ENCODE measurements around the gene ZNF485.
"Not testable (repeated sequence)": the region's sequence is repeated elsewhere in the genome, so short reads cannot be mapped to it uniquely, and the experiment has no call there.

The ZNF485 gene

DNA sequence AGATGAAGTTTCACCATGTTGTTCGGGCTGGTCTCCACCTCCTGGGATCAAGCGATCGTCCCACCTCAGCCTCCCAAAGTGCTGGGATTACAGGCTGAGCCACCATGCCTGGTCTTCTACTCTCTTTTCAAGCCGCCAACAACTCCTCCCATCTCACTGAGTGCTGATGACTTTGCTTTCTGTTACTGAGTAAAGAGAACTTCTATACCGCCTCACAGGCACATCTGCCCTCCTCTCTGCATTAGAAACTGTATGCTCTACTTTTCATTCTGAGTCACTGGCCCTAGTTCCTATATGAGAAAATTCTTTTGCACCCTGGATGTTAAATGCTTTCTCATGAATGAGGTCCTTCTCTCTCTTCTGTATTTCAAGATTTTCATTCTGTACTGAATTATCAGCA lies 29.7 kb upstream of the ZNF485 start:
- DNase-seq (ENCODE audit: insufficient read length, low spot score) (no peak), FAIRE-seq (no peak)
- no peak for TF ChIP-seq POLR2A (IDR thresholded peaks at IDR 0.05; ENCODE audit: low read depth, low read length)
- no peak for TF ChIP-seq POU2F2 (IDR thresholded peaks at IDR 0.05; ENCODE audit: low read depth, low read length)
- TF ChIP-seq TAF1 (IDR thresholded peaks at IDR 0.05; ENCODE audit: low read depth, low read length), result no peak
- no peak for TF ChIP-seq PAX5 (IDR thresholded peaks at IDR 0.05; ENCODE audit: insufficient read depth, low read length, severe bottlenecking)
- TF ChIP-seq SPI1 (IDR thresholded peaks at IDR 0.05; ENCODE audit: low read depth, low read length), result no peak
- TF ChIP-seq POLR2AphosphoS5 (IDR thresholded peaks at IDR 0.05; ENCODE audit: low read depth, low read length), result no peak

DNA sequence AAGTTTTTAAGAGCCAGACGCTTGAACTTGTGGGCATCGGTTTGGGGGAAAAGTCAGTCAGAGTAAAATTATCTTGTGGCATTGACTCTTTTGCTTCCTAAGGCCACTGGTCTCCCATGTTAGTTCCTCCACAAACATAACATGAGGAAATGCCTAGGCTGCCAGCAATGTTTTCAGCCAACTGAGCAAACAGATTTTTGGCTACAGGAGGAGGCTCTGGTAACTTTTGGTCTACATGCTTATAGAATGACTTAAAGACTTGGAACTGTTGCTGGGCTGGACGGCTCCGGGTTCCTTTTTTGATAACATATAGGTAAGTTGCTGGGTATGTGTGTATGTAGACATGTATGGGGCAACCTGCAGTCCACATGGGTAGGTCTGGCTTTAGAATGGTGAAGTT lies 22.2 kb upstream of the ZNF485 start:
- no peak for TF ChIP-seq TAF1 (IDR thresholded peaks at IDR 0.05; ENCODE audit: low read depth, low read length)
- TF ChIP-seq PAX5 (IDR thresholded peaks at IDR 0.05; ENCODE audit: insufficient read depth, low read length, severe bottlenecking), result no peak
- TF ChIP-seq POLR2A (IDR thresholded peaks at IDR 0.05; ENCODE audit: low read depth, low read length), result no peak
- no peak for TF ChIP-seq POU2F2 (IDR thresholded peaks at IDR 0.05; ENCODE audit: low read depth, low read length)
- no peak for TF ChIP-seq SPI1 (IDR thresholded peaks at IDR 0.05; ENCODE audit: low read depth, low read length)
- TF ChIP-seq POLR2AphosphoS5 (IDR thresholded peaks at IDR 0.05; ENCODE audit: low read depth, low read length), result no peak

DNA sequence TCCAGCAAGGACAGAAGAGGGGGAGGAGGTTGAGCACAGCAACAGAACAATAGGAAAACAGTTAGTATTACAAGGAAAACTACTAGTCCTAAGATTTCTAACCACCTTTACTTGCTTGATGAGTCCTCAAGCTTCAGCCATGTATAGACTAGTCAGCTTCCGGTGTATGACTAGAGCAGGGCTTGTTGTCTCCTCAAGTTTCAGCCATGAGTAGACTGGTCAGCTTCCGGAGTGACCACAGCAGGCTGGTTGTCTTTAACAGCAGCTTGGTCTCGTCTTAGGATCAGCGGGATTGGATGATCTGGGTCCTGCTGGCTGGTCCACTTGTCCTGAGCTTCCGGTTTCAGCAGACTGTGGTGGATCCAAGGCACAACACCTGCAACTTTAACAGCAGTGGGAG lies 21.2 kb upstream of the ZNF485 start:
- peak; percentile 9 for FAIRE-seq
- DNase-seq (ENCODE audit: insufficient read length, low spot score), result no peak
- TF ChIP-seq POLR2A (IDR thresholded peaks at IDR 0.05; ENCODE audit: low read depth, low read length) (no peak), POU2F2 (IDR thresholded peaks at IDR 0.05; ENCODE audit: low read depth, low read length) (no peak), POLR2AphosphoS5 (IDR thresholded peaks at IDR 0.05; ENCODE audit: low read depth, low read length) (no peak), TAF1 (IDR thresholded peaks at IDR 0.05; ENCODE audit: low read depth, low read length) (no peak), PAX5 (IDR thresholded peaks at IDR 0.05; ENCODE audit: insufficient read depth, low read length, severe bottlenecking) (no peak), SPI1 (IDR thresholded peaks at IDR 0.05; ENCODE audit: low read depth, low read length) (no peak)

More for the DNA sequence above, 22.2 kb upstream of the ZNF485 start:
- FAIRE-seq, result peak; percentile 5
- no peak for DNase-seq (ENCODE audit: insufficient read length, low spot score)

DNA sequence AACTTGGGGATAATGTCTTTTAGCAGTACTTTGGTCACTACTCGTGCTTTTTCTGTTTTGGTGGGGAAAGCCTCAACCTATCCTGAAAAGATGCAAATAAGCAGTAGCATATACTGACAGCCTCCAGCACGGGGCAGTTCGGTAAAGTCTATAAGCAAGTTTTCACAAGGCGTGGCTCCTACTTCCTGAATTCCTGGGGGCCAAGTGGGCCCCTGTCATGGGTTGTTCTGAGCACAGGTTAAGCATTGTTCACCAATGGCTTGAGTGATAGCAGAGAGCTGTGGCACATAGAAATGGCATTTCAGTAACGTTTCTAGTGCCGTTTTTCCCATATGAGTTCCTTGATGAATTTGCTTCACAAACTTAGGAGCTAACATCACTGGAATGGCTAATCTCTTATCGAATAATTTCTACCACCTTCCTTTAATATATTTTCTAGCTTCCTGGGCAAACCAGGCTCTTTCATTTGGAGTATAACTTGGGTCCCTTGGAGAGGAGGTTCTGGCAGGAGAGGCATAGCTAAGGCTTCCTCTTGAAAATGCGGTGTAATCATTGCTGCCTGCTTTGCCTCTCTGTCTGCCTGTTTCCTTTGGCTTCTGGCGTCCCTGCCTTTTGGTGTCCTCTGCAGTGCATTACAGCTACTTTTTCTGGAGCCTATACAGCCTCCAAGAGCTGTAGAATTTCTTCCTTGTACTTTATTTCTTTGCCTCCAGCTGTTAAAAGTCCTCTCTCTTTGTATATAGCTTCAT lies 20.1 kb upstream of the ZNF485 start:
- DNase-seq (ENCODE audit: insufficient read length, low spot score), result no peak
- no peak for FAIRE-seq

DNA sequence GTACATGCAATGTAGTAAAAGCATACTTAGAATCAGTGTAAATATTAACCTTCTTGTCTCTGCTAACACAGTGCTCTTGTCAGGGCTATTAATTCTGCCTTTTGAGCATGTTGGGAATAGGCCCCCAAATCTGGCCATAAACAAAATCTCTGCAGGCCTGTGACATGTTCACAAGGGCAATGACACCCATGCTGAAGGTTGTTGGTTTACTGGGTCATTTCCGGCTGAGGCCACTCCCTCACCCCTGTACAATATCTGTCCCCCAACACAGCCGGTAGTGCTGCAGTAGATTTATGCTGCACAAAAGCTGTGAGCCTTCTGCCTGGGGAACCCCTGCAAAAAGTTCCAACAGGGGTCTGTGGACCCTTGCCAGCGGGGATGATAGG lies 19.5 kb upstream of the ZNF485 start:
- FAIRE-seq, result not testable (repeated sequence)

More for the DNA sequence above, 20.1 kb upstream of the ZNF485 start:
- no peak for TF ChIP-seq POLR2AphosphoS5 (IDR thresholded peaks at IDR 0.05; ENCODE audit: low read depth, low read length)
- TF ChIP-seq SPI1 (IDR thresholded peaks at IDR 0.05; ENCODE audit: low read depth, low read length), result no peak
- no peak for TF ChIP-seq PAX5 (IDR thresholded peaks at IDR 0.05; ENCODE audit: insufficient read depth, low read length, severe bottlenecking)
- TF ChIP-seq TAF1 (IDR thresholded peaks at IDR 0.05; ENCODE audit: low read depth, low read length), result no peak
- no peak for TF ChIP-seq POLR2A (IDR thresholded peaks at IDR 0.05; ENCODE audit: low read depth, low read length)
- no peak for TF ChIP-seq POU2F2 (IDR thresholded peaks at IDR 0.05; ENCODE audit: low read depth, low read length)

DNA sequence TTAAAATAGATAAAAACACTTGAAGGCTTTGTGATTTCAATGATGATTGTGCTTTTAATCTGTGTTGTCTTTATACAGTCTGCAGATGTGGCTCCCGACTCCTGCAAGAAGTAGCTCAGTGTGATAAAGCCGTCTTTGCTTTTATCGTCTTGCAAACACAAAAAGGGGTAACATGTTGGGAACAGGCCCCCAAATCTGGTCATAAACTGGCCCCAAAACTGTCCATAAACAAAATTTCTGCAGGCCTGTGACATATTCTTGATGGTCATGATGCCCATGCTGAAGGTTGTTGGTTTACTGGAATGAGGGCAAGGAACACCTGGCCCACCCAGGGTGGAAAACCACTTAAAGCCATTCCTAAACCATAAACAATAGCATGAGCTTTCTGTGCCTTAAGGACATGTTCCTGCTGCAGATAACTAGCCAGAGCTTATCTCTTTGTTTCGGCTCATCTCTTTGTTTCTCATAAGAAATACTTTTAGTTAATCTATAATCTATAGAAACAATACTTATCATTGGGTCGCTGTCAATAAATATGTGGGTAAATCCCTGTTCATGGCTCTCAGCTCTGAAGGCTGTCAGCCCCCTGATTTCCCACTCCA lies 14.8 kb upstream of the ZNF485 start:
- FAIRE-seq (no peak), DNase-seq (ENCODE audit: insufficient read length, low spot score) (no peak)
- TF ChIP-seq PAX5 (IDR thresholded peaks at IDR 0.05; ENCODE audit: insufficient read depth, low read length, severe bottlenecking) (no peak), POLR2A (IDR thresholded peaks at IDR 0.05; ENCODE audit: low read depth, low read length) (no peak), TAF1 (IDR thresholded peaks at IDR 0.05; ENCODE audit: low read depth, low read length) (no peak), POU2F2 (IDR thresholded peaks at IDR 0.05; ENCODE audit: low read depth, low read length) (no peak), POLR2AphosphoS5 (IDR thresholded peaks at IDR 0.05; ENCODE audit: low read depth, low read length) (no peak), SPI1 (IDR thresholded peaks at IDR 0.05; ENCODE audit: low read depth, low read length) (no peak)

More for the DNA sequence above, 19.5 kb upstream of the ZNF485 start:
- not testable (repeated sequence) for DNase-seq (ENCODE audit: insufficient read length, low spot score)

DNA sequence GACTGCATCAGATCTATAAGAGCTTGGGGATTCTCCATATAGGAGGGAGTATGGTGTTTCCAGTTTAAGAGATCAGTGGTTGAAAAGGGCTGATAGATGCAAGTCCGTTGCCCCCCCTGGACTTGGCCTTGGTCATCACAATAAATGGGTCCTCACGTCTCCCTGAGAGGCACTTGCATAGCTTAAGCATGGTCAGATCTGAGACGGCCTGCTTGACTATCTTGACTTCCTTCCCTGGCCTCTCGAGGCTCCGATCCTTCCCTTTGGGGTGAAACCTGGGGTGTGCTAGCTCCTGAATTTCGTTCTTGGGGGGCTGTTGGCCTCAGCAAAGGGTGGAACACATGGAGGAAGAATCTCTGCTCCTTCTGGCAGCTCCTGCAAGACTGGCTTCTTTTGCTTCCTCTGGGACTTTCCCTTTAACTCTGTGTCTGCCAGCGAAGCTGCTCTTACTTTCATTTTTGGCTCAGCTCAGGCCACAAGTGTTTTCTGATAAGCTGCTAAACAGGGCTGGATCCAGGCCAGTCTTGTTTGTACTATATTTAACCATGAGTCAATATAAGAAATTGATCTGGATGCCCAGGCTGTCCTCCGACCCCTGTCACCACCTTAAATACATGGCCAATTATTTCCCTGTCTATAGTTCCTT lies 11.2 kb upstream of the ZNF485 start:
- FAIRE-seq (peak; percentile 87), DNase-seq (ENCODE audit: insufficient read length, low spot score) (no peak)
- TF ChIP-seq TAF1 (IDR thresholded peaks at IDR 0.05; ENCODE audit: low read depth, low read length) (peak; percentile 49; the same call in 1 of the 2 replicates), SPI1 (IDR thresholded peaks at IDR 0.05; ENCODE audit: low read depth, low read length) (no peak)

DNA sequence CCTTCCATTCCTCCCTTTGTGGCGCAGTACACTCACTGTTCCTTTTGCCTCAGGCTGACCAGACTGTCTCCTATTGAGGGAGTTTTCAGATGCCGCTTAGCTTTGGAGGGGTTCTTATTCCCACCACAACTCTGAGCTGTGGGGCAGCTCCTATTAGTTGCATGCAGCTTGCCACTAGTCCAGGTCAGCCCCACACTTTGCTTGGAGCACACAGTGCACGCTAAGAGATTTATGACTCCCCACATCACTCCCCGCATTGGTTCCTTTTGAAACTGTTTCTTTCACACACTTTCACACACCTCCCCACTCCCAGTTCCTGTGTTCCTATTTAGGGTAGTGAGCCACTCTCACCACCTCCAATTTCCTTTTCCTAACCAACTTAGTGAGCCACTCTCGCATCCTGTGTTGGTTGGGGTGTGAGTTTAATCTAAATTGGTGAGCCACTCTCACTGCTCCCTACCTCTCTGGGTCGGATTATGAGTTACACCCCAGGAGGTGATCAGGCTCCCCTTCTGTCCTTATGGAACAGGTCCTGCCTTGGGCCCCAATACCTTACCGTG lies 10.4 kb upstream of the ZNF485 start:
- FAIRE-seq, result peak; percentile 79
- no peak for DNase-seq (ENCODE audit: insufficient read length, low spot score)

DNA sequence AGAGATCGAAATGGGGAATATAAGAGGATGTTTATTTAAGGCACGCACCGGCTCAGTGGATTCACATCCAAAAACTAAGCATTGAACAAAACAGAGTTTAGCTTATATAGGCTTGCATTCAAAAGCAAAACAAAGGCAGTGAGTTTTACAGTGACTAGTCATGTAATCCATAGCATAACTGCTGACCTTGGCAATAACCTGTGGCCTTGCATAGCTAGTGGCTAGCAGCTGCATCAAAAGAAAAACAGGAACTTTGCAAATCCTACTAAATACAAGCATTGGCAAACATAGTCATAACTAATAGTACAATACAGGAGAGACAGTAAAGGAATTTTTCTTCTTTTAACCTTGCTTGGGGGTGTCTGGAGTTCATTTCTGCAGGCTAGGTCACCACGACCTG lies 9.7 kb upstream of the ZNF485 start:
- FAIRE-seq (peak; percentile 9), DNase-seq (ENCODE audit: insufficient read length, low spot score) (no peak)
- TF ChIP-seq TAF1 (IDR thresholded peaks at IDR 0.05; ENCODE audit: low read depth, low read length) (no peak), POLR2A (IDR thresholded peaks at IDR 0.05; ENCODE audit: low read depth, low read length) (no peak), PAX5 (IDR thresholded peaks at IDR 0.05; ENCODE audit: insufficient read depth, low read length, severe bottlenecking) (no peak), SPI1 (IDR thresholded peaks at IDR 0.05; ENCODE audit: low read depth, low read length) (no peak), POLR2AphosphoS5 (IDR thresholded peaks at IDR 0.05; ENCODE audit: low read depth, low read length) (no peak), POU2F2 (IDR thresholded peaks at IDR 0.05; ENCODE audit: low read depth, low read length) (no peak)

More for the DNA sequence above, 10.4 kb upstream of the ZNF485 start:
- TF ChIP-seq POLR2AphosphoS5 (IDR thresholded peaks at IDR 0.05; ENCODE audit: low read depth, low read length) (no peak), SPI1 (IDR thresholded peaks at IDR 0.05; ENCODE audit: low read depth, low read length) (peak; percentile 78)
